HUDEP-2 (cell line): ENCODE results near the gene MIS18BP1.
"Not testable (repeated sequence)": the region's sequence is repeated elsewhere in the genome, so short reads cannot be mapped to it uniquely, and the experiment has no call there.

Experiments used
- DNase-seq, 76 experiments: peaks; one replicate each; lab custom pipeline; 2025; ENCODE audit not compliant: unreplicated experiment in 76 of 76; lab: John Stamatoyannopoulos, UW

The MIS18BP1 gene

DNA sequence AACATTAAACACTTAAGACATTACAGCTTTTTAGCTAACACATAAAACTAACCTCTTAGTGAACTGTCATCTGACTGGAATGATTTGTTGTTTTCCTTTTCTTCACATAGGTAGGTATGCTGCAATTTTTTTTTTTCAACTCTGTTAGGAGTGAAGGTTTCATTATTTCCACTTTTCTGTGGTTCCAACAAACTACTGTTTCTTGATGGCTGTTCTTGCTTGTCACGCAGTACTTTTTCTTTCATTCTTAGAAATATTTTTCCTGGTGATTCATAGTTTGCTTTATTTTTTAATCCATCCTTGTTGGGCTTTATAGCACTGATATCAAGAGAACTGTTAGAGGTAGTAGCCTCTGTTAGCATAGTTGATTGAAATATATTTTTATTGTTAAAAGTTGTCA is 6.3 kb downstream of the MIS18BP1 start:
- no peak for DNase-seq

DNA sequence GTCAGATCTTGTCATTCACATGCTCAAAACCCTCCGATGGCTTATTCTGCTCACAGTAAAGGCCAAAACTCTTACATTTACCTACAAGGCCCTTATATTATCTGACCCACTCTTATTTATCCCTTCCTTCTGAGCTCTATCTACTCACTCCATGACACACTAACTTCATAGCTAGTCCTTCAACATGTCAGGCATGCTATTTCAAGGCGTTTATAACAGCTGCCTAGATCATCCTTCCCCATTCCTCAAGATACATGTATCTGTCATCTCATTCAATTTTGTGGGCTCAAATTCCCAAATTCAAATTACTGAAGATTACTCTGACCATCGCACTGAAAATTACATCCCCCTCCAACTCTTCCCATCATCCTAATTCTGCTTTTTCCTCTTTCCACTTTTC is 6.9 kb downstream of the MIS18BP1 start:
- DNase-seq, result no peak

DNA sequence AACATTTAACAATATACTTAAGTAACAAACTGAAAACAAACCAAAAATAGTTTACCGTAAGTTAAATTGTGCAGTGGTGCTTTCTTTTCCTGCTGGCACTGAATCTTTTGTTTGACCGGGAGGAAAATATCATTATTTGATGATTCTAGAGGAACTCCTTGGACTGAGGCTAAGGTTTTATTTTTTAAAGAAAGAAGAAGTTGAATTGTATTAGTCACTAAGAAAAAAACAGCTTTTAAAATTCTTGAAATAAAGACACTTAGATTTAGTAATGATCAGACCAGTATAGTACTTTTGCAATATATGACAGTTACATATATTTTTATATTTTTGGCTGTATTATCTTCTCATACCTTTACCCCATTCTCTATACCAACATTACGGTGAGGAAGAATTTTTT is 10.3 kb downstream of the MIS18BP1 start:
- DNase-seq, result no peak

DNA sequence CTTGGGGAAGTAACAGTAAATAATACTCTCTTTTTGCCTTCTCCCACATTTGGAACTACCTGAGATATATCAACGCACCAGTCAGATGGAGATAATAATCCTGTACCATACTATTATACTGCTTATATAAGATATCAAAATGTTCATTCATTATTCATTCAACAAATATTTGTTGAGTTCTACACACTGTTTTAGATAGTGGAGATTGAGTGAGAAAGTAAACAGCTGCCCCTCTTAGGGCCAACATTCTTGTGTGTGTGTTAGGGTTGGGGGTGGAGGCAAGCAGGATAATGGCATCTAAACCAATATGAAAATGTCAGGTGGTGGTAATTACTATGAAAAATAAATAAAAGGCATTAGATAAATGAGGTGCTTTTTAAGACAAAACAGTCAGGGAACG is 14.0 kb downstream of the MIS18BP1 start:
- DNase-seq, result no peak

DNA sequence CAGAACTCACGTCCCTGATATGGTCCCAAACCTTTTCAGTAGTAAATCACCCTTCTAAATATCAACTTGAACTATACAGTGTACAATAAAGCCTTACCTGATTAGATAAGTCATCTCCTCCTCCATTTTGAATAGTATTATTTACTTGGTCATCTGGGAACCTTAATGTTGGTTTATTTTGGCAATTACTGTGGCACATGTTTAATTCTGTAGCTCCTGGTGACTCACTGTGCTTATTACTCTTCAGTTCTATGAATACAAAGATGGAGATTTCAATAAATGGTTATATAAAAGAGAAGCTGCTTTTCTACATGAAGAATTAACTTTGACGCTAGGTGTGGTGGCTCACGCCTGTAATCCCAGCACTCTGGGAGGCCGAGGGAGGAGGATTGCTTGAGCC is 25.4 kb downstream of the MIS18BP1 start:
- DNase-seq, result no peak

DNA sequence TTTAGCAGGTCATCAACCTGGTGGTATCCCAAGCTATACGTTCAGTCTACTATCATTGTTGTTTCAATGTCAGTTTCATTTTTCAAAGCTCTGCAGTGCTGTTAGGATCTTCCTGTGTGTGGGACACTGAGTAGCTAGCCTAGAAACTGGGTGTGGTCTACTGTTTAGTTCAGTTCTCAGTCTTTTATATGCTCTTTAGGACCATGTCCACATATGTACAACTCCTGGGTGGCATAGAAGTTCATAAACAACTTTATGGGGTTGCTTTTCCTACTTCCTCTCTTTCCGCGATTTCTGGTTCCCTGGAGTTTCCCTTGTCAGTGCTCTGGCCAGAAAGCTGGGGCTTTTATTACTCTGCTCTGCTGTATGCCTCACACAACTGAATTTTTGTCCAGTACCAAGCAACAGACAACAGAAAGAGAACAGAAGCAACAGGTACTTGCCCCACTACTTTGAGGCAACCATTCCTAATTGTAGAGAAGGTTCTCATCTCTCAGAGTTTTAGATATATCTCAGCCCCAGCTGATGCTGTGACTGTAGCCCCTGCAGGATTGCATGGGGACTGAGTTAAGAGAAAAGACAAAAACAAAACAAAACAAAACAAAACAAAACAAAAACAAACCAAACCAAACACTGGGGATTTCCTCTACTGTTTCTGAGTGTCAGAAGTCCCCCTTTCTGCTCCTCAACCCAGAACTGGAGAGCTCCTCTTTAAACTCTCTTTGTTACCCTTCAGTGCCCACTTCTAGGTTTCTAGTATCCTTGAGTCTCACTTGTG is 30.3 kb downstream of the MIS18BP1 start:
- DNase-seq, result no peak

DNA sequence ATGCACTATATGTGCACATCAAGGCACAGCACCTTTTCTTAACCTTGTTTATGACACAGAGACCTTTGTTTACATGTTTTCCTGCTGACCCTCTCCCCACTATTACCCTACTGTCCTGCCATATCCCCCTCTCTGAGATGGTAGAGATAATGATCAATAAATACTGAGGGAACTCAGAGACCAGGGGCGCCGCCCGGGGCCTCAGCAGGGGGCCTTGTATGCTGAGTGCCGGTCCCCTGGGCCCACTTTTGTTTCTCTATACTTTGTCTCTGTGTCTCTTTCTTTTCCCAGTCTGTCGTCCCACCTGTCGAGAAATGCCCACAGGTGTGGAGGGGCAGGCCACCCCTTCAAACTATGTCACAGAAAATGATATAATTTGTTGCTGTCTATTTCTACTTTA is 38.7 kb downstream of the MIS18BP1 start:
- DNase-seq, result not testable (repeated sequence)

DNA sequence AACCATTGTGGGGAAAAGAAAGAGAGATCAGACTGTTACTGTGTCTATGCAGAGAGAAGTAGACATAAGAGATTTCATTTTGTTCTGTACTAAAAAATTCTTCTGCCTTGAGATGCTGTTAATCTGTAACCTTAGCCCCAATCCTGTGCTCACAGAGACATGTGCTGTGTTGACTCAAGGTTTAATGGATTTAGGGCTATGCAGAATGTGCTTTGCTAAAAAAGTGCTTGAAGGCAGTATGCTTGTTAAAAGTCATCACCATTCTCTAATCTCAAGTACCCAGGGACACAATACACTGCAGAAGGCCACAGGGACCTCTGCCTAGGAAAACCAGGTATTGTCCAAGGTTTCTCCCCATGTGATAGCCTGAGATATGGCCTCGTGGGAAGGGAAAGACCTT is 39.3 kb downstream of the MIS18BP1 start:
- not testable (repeated sequence) for DNase-seq

DNA sequence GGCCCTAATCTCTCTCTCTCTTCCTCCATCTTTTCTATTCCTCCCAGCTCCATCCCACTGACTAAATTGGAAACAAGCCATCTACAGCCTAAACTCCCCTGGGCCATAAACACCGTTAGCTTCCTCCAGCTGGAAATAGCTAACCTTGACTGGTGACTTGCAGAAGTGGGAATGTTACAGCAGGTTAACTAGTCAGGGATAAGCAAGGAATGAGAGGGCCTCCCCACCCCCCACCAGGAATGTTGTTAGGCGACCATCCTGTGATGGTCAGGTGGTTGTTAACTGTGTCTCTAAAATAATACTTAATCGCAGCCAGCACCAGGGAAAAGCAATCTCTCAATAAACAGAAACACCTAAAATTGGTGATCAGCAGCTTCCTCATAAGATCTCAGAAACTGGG is 40.8 kb downstream of the MIS18BP1 start:
- DNase-seq, result no peak

DNA sequence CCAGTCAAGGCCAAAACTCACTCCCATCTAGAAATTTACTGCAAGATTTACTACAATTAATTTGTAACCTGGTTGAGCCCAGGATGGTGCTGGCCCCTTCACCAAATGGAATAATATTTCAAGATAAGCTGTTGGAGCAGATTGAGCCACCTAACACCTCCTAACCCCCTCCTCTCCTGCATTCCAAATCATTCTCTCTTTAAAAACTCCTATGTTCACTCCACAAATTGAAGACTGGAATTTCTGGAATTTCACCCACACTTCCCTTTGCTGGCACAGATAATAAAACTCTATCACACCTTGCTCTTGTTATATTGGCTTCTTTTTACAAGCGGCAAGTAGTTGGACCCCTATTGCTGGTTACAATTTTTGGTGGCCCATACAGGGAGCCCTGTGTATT is 41.7 kb downstream of the MIS18BP1 start:
- no peak for DNase-seq

DNA sequence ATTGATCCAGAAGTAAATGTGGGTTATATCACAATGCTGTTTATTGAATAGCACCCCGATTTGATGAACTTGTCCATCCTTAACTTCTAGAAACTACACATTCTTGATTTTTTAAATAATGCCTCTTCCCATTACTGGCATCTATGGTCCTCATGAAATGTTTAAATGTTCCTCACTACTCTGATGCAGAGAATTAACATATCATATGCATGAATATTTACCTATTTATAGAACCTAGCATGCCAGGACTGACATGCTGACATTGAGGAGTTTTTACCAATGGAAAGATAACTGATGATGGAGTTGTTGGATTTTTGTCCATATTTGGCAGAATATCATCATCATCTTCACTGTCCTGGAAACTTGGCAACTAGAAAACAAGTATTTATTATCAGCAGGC is 42.8 kb downstream of the MIS18BP1 start:
- no peak for DNase-seq

DNA sequence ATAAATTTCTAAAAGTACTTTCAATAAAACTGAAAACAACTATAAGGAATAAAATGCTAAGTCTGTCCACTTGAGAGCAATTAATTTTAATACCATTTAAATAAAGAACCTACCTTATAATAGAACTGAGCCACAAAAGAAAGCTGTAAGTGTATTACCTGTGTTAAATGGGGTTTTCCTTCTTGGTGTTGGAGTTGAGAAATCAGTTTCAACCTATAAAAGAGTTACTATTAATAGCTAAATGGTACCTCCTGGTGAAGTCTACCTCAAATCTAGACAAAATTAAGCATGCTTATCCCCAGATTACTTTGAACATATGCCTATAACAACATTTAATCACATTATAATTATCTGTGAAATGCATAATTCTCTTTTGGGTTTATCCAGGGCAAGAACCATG is 48.8 kb downstream of the MIS18BP1 start:
- no peak for DNase-seq

DNA sequence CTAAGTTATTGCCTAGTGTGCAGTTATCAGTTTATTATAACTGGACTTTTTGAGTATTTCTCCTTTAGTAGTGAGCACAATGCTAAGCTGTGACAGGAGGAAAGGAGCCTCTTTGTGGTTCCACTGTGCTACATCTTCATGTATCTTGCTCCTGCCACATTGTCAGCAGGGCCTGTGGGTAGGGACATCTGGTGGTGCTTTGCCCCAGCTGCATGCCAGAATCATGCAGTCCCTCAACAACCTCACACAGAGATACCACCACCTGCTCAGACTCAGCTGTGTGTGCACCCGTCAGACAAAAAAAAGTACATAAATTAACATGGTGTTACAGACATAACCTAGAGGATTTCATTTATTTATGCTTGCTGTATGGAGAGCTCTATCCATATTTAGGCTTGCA is 51.1 kb downstream of the MIS18BP1 start:
- DNase-seq, result peak in 44 of 76 experiments; percentile 1 to 48 (median 16)

DNA sequence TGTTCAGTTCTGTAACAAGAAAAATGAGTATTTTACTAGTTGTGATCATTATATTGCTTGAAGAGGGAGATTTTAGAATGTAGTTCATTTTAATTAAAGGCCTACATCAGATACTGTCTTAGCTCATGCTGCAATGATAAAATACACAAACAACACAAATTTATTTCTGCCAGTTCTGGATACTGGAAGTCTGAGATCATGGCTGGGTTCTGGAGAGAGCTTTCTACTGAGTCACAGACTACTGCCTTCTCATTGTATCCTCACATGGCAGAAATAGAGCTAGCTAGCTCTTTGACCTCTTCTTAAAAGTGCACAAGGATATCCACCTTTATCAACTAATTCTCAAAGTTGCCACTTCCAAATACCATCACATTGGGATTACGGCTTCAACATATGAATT is 53.8 kb downstream of the MIS18BP1 start:
- no peak for DNase-seq

DNA sequence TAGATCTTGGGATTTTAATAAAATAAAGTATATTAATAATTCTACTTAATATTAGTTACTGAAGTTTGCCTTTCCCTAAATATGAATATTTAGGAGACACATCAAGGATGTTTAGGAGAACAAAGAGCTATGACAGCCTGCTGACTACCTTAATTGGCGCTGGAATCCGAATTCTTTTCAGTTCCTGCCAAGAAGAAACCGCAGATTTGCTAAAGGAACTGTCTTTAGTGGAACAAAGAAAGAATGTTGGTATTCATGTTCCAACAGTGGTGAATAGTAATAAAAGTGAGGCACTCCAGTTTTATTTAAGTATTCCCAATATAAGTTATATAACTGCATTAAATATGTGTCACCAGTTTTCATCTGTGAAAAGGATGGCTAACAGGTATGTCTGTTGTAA is 54.5 kb downstream of the MIS18BP1 start:
- DNase-seq, result no peak

DNA sequence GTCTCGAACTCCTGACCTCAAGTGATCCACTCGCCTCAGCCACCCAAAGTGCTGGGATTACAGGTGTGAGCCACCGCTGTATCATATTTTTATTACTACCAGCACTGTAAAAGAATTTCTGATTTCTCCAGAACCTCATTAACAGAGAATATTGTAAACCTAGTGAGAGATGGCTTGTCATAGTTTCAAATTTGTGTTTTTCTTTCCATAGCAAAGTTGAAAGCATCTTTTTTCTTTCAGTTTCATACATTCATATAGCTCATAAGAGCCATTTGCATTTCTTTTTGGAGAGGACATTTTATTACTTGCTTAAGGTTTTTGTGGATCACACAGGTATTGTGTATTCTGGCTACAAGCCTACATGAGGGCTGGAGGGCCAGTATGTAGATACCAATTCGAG is 58.0 kb downstream of the MIS18BP1 start:
- no peak for DNase-seq

DNA sequence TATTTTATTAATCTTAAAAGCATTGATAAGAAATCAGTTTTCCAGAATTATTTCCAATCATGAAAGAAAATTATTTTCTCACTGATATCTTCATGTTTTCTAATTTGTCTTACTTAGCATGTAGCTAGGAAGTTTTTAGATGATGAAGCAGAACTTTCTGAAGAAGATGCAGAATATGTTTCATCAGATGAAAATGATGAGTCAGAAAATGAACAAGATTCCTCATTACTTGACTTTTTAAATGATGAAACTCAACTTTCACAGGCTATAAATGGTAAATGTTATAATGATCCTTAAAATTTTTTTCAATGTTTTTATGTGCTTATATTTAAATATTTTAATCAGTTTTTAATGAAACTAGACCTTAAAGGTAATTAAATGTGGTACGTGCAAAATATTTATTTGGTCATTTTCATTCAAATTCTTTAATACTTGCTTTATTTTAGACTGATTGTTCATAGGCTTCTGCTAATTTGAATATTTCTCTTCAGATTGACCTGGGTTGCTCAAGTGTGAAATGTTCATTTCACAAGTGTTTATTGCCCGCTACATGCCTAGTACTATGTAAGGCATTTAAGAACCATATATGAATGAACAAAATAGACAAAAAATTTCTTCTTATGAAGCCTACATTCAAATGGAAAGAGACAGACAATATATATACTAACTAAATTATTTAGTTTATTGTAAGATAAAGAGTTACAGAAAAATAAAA is 67.7 kb downstream of the MIS18BP1 start:
- DNase-seq, result no peak

DNA sequence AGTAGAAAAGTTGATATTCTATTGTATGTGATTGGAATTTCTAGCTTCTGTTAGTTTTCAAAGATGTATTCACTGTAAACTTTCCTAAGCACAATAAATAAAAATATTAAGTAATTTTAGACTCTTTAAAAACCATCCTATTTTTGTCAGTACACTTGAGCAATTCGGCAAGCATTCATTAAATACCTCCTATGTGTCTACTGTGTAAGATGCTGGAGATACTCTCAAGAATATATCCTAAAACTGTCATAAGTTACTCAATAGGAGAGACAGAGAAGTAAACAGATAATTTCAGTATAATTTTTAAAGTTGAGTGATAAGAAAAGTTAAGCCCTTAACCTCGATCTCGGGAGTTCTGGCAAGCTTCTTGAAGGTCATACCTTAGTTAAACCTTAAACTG is 71.2 kb downstream of the MIS18BP1 start:
- no peak for DNase-seq

DNA sequence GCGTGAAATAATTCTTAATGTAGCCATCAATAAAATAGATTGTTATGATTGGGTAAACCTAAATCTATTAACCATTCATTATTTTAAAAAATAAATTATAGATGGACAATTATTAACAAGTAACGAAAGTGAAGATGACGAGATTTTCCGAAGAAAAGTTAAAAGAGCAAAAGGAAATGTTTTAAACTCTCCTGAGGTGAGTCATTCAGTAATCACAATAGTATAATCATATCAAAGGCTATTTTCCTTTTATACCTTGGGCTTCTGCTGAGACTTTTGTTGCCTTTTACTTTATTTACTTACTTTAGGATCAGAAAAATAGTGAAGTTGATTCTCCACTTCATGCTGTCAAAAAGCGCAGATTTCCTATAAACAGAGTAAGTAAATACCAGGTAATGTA is 71.7 kb downstream of the MIS18BP1 start:
- no peak for DNase-seq

DNA sequence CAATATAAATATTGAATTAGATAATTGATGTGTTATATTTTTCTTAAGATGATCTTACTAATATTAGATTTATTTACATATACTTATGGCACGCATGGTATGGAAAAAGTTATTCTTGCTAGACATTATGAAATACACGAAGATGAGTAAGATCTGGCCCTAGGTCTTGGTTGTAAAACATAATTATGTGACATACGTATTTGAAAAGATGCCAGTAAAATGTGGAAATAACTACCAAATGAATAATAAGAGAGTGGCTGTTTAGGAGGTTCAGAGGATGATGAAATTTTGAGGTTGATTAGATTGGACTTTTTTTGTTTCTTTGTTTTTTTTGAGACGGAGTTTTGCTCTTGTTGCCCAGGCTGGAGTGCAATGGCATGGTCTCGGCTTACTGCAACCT is 75.9 kb downstream of the MIS18BP1 start:
- DNase-seq, result no peak

DNA sequence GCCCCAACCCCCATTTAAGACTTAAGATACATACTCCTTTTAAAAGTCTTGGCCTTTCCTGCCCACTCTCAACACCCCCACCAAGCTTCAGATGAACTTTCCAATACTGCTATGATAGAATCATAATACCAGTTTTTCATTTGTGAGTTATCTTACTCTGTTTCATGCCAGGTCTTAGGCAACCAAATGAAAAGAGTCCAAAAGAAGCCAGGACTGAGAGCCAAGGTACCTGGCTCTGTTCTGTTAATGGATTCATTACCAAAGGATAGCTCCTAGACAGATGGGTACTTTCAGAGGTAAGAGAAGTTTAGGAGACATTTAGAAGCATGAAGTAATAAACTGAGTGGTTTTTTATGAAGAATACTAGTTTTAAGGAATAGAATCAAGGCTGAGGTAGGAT is 83.1 kb downstream of the MIS18BP1 start:
- no peak for DNase-seq

DNA sequence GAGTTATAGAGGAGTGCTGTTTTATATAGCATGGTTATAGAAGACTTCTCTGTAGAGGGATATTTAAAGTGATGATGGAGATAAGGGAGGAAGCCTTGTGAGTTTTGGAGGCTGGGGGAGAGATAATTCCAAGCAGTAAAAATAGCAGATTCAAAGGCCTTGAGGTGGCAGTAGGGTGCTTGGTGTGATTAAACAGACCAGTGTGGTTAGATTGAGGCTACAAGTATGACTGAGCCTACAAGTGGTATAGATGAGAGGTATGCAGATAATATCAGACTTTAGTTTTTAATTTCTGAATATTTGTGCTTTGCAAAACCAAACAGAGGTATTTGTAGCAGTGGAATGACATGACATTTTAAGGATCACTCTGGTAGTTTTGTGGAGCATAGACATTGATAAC is 96.9 kb downstream of the MIS18BP1 start:
- no peak for DNase-seq
